Esophagus squamous epithelium (tissue), 4 donors: ENCODE data around the gene STT3B.

Source experiments
- CTCF ChIP-seq, 6 experiments: fragments of 450-650 bp in 4 of 6; fragments of 200-600 bp in 2 of 6; sonication (generic) in 2 of 6; IDR thresholded peaks; one replicate each; pipeline ENCODE4 v1.5.1; 2016 to 2019; ENCODE audit warnings: antibody characterized with exemption in 6 of 6, mild to moderate bottlenecking in 4 of 6, moderate library complexity in 4 of 6
- POLR2A ChIP-seq, 4 donors: fragments of 450-650 bp; IDR thresholded peaks; one replicate each; pipeline ENCODE4 v1.6.1; 2017; ENCODE audit warnings: antibody characterized with exemption in 4 of 4, mild to moderate bottlenecking in 4 of 4, moderate library complexity in 3 of 4

- TF ChIP-seq POLR2A (IDR thresholded peaks at IDR 0.05), result no peak
- no peak for TF ChIP-seq CTCF (IDR thresholded peaks at IDR 0.05)
Measured at GRCh38 chr3:31536497-31536896, 3.8 kb downstream of the STT3B start.
